OCI-M2 (cell line): ENCODE results near the gene TPSG1.

Source experiments
- DNase-seq: peaks from one replicate; lab custom pipeline; 2025; ENCODE audit not compliant: unreplicated experiment; lab: John Stamatoyannopoulos, UW

Gene TPSG1

DNA sequence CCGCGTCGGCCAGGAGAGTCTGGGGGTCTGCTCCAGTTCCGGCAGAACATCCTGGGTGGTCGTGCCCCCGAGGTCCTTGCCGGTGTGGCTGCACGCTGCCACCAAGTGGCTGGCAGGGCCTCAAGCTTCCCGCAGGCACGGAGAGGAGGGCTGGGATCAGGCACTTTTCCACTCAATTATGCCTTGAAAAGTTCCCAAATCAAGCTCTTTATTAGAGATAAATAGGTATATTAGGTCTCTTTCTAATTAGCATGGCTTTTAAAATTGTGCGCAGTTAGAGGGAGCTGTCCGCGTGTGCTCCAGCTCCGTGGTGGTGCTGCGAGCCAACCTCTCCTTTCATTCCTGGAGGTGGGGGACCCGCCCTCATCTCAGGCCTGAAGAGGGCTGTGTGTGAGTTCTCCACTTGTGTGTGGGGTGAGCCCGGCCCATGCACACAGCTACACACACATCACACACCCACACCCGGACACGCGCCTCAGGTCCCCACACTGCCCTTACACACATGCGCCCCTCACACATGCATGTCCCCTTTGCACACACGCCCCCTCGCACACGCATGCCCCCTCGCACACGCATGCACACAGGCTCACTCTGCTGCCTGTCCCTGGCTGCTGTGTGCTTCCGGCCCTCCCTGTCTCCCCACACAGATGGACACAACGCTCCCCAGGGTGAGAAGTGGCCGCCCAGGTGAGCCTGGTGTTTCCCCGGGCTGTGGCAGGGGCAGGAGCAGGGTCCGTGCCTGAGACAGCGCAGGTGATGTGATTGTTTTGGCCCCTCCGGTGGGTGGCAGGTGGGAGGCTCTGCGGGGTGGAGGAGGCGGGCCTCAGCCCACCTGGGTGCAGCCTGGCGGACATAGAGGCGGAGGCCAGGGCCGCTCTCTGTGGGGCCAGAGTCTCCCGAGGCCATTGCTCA, 43.4 kb downstream of the TPSG1 start:
- DNase-seq, result no peak

DNA sequence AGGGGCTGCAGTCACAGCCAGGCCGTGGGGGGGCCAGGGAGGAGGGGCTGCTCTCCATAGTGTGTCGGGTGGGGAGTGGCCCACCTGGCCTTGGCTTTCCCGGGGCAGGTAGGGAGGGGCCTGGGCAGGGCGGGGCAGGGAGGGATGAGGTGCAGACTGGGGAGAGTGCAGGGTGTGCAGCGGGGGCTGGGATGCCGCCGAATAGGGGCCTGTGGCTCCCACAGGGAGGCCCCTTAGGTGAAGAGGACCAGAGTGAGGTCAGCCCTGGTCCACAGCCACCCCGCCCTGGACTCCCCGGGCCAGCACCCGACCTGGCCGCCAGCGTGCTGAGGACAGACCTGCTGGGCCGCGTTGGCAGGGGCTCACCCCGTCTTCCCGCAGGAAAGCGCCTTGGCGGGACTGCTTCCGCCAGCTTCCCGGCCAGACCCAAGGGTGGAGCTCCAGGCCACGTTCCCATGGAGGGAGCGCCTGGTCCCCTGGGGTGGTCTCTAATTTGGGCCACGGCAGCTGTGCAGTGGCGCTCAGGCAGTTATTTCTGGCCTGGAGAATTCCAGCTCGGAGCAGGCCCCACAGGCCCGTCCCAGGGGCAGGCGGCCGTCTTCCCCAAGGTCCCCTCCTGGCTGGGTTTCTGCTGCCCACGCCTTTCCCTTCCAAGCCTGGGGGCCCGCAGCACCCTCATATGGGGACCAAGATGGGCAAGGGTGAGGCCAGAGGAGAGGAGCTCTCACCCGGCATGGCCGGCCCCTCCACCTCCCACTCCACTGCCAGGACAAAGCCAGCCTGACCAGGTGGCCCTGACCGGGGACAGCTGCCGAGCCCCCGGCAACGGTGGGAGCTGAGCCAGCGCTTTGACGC, 44.3 kb downstream of the TPSG1 start:
- no peak for DNase-seq

DNA sequence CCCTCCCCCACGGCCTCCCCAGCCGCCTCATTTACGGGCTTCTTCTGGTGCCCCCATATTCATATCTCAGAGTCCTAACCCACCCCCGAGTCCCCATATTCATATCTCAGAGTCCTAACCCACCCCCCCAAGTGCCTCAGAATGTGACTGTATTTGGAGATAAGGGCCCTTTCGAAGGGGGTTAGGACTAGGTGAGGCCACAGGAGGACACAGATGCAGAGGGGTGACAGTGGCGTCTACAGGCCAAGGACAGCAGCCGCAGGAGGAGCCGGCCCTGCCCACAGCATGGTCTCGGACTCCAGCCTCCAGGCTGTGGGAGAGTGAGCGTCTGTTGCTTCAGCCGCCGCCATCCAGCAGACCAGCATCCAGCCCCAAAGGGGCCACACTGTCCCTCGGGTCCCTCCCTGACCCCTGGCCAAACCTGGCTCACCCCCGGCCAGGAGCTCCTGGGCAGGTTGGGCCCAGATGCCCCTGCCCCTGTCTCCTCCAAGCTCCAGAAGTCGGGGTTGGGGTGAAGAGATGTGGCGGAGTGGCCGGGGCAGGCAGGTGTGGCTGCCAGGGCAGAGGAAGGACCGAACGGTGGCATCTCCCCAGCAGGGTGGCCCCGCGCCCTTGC, 46.7 kb downstream of the TPSG1 start:
- no peak for DNase-seq

DNA sequence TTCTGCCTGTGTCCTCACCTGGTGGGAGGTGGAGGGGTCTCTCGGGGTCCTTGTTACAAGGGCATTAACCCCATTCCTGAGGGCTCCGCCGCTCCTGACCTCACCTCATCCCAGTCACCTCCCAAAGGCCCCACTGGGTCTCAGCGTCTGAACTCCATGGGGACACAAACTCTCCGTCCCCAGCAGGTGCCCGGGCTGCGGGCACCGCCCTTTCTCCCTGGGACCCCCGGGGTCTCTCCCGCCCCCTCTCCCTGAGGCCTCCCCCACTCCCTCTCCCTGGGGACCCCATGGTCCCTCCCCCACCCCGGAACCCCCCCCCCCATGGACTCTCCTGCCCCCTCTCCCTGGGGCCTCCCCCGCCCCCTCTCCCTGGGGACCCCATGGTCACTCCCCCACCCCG, 47.3 kb downstream of the TPSG1 start:
- no peak for DNase-seq

DNA sequence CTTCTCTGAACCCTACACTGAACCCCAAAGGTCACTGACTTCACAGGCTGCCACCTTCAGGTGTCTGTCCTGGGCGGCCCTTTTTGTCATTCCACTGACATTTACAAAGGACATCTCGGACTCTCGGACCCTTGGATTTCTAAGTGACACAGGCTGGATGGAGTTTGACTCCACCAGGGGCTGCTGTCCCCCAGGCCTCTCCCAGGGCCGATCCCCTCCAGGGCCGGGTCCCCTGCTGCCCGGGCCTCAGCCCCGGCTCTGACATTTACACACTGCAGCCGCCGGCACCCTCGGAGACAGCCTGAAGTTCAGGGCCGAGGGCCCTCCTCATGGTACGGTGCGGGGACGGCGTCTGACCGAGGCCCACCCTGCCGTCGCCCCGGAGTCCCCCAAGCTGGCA, 48.0 kb downstream of the TPSG1 start:
- no peak for DNase-seq

DNA sequence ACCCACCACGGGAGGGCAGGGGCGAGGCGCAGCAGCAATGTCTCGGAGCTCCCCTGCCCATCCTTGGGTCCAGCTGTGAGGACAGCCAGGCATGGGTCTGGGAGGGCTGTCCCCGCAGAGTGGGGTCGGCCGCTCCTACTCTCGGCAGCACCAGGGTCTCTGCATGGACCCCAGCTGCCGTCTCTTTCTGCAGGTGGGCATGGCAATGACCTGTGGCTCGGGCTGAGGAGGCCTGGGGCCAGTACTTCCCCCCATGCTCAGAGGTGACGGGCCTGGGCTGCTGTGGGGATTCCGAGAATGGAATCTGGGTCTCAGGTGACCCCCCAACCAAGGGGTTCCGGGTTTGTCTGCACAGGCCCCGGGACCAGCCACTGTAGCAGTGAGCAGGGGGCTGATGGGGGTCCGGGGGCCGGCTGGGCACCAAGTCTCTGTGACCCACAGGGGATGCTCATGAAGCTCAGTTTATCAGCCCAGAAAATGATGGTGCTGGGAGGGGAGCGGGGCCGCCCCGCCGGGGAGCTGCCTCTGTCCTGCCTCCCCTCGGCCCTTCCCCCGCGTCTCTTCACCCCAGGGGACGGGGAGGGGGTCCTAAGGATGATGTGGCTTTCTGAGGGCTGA, 48.7 kb downstream of the TPSG1 start:
- DNase-seq, result no peak

DNA sequence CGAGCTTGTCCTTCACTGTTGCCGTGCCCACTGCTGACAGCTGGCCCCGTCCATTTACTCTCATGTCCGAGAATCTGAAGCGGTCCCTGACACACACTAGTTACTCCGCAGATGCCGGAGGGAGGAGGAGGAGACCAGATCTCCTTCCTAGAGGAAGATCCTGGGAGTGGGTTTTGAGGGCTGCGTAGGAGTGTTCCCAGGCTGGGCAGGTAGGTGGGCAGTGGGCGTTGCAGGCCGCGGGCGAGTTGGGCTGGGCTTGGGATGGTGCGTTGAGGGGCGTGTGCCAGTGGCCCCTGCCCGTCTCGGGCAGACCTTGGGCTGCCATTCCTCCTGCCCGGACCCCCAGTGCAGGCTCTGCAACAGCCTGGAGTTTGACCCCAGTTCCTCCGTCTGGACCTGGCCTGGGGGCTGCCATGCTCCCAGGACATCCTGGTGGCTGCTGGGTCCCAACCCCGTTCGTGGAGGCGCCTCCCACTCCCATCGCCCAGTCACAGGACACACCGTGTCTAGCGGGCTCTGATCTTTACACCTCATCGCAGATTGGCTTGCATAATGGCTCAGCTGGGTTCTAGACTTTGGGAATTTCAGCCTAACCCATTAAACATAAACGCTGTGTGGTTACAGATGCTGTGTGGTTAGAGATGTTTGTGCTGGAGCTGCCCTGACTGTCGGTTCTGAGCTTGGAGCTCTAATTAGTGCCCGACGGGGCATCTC, 49.3 kb downstream of the TPSG1 start:
- no peak for DNase-seq

DNA sequence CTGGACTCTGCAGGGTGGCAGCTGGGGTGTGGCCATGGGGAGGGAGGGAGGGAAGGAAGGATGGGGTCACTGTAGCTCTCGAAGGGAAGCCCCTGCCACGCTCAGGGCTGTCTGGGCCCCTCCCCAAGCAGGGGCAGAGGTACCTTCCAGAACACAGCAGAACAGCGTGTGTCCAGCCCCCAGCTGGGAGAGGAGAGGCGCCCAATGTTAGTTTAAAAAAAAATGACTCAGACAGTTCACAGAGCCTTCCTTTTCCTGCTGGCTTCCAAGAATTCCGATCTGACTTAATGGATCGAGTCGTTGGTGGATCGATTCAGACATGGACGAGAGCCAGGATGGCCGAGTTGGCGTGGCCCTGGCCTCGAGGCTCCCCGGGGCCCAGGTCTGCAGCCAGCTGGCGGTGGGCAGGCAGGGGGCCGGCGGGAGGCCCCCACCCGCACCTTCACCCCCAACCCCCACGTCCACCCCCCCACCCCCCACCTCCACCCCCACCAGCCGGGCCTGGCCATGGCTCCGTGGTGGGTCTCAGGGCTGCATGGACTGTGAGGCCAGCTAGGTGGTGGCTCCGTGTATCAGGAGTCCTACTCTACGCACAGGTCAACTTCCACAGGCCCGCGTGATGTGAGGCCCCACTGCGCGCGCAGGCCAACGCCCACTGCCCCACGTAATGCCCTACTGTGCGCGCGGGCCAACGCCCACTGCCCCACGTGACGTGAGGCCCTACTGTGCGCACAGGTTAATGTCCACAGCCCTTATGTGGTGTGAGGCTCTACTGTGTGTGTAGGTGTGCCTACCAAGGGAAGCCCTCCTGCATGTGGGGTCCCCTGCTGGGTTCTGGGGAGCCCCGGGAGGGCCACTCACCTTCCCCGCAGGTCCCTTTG, 50.4 kb downstream of the TPSG1 start:
- DNase-seq, result no peak

DNA sequence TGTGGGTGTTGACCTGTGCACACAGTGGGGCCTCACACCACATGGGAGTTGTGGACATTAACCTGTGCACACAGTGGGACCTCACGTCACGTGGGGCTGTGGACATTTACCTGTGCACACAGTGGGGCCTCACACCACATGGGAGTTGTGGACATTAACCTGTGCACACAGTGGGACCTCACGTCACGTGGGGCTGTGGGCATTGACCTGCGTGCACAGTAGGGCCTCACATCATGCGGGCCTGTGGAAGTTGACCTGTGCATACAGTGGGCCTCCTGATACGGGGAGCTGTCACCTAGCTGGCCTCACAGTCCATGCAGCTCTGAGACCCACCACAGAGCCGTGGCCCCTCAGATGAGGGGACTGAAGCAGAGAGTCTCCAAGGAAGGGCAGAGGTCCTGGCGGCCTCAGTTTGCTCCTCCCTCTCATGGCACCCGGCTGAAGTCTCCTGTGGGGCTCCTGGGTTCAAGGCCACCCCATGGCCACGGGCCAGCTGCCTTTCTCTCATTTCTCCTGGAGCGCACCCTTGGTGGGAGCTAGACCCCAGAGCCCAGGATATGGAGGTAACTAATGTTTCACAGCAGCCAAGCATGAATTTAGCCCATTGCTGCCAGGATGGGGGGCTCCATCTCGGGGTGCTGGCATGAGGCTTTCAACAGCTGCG, 51.1 kb downstream of the TPSG1 start:
- DNase-seq, result no peak

DNA sequence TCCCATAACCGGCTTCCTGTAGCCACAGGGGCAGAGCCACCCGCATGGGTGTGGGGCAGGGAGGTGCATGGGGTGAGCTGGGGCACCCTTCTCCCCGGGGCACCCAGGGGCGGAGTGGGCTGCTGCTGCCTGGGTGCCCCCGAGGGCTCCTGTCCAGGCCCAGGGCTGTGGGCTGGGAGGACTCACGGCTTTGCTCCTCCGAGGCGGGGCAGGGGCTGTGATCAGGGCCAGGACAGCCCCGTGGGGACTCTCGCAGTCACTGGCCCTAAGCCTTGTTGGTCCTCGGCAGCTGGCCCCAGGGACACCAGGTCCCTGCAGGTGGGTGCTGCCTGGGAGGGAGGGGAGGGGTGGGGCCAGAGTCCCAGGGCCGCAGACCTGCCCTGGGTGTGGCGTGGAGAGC, 52.4 kb downstream of the TPSG1 start:
- no peak for DNase-seq

DNA sequence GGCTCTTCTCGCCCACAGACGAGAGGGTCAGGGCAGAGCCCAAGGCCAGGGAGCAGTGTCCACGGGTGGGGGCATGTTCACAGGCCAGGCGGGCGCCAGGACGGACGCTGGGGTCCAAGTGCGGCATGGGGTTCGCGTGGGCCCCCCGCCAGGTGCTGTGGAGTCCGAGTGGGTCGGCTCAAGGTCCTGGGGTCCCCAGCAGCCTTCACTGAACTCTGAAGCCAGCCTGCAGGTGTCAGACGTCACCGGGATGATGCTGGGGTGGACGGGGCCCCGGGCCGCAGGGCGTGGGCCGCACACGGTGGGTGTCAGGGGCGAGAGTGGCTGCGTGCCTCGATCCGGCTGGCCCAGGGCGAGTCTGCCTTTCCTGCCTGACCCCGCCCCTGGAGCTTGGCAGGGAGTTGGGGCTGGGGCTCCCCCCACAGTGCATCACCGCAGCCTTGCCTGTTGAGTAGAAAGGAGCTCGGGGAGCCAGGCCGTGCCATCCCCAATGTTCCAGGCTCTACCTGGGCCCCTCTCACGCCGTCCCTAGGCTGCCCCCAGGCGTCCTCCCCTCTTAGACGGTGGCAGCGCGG, 53.1 kb downstream of the TPSG1 start:
- no peak for DNase-seq
